ENCODE results near the gene AKAP6. TPM values are rescaled to one million over a fixed set of nuclear protein-coding genes. Genes with fewer than 3 reads are reported as not detected.

AKAP6 gene
- total RNA-seq, 2 donors from 2014 or later, result 3.6 to 9.9 TPM

GRCh38 chr14:32514681-32515080 lies 185.6 kb downstream of the AKAP6 start:
- Histone ChIP-seq H3K27ac (no peak overlapping the region), H3K4me1 (replicated peaks) (no peaks in the 10 kb centered on the region), H3K36me3 (no peaks in the 10 kb centered on the region), H3K4me3 (no peak overlapping the region), H3K27me3 (replicated peaks; ENCODE audit: insufficient read depth) (no peaks in the 10 kb centered on the region), H3K9me3 (no peaks in the 10 kb centered on the region)
- DNase-seq (ENCODE audit: low spot score), result no peak
- intact Hi-C loops (cut with DNase I), result loop anchor here (5.0 kb wide), 2 partner anchors 42 to 257 kb away; no protein-coding TSS in a partner anchor
- TF ChIP-seq POLR2A (IDR thresholded peaks at IDR 0.05) (no peak), POLR2AphosphoS5 (IDR thresholded peaks at IDR 0.05) (no peak), CTCF (IDR thresholded peaks at IDR 0.05) (no peak)

- intact Hi-C loops (cut with DNase I), result no loop called here
- Histone ChIP-seq H3K36me3 (no peaks in the 10 kb centered on the region), H3K4me3 (no peak overlapping the region), H3K27me3 (replicated peaks; ENCODE audit: insufficient read depth) (no peaks in the 10 kb centered on the region), H3K9me3 (no peaks in the 10 kb centered on the region), H3K27ac (no peak overlapping the region), H3K4me1 (replicated peaks) (no peaks in the 10 kb centered on the region)
- no peak for DNase-seq (ENCODE audit: low spot score)
- whole genome bisulfite sequencing, result 52% methylated on average over 3 of the region's 3 CpGs
- TF ChIP-seq POLR2AphosphoS5 (IDR thresholded peaks at IDR 0.05) (no peak), POLR2A (IDR thresholded peaks at IDR 0.05) (no peak), CTCF (IDR thresholded peaks at IDR 0.05) (no peak)
Measured at GRCh38 chr14:32524609-32525375, 195.7 kb downstream of the AKAP6 start.

GRCh38 chr14:32525591-32525990 lies 196.5 kb downstream of the AKAP6 start:
- no peak for TF ChIP-seq POLR2AphosphoS5 (IDR thresholded peaks at IDR 0.05)
- no peak for TF ChIP-seq POLR2A (IDR thresholded peaks at IDR 0.05)
- Histone ChIP-seq H3K4me1 (replicated peaks) (no peaks in the 10 kb centered on the region), H3K4me3 (no peak overlapping the region), H3K27me3 (replicated peaks; ENCODE audit: insufficient read depth) (no peaks in the 10 kb centered on the region), H3K27ac (no peak overlapping the region), H3K36me3 (no peaks in the 10 kb centered on the region), H3K9me3 (no peaks in the 10 kb centered on the region)
- 94% methylated on average over 2 of the region's 2 CpGs for WGBS
- intact Hi-C loops (cut with DNase I), result no loop called here
- DNase-seq (ENCODE audit: low spot score), result no peak

GRCh38 chr14:32530800-32531199 lies 201.7 kb downstream of the AKAP6 start:
- Histone ChIP-seq H3K4me3 (no peak overlapping the region), H3K4me1 (replicated peaks) (no peaks in the 10 kb centered on the region), H3K27me3 (replicated peaks; ENCODE audit: insufficient read depth) (no peaks in the 10 kb centered on the region), H3K27ac (no peak overlapping the region), H3K36me3 (no peaks in the 10 kb centered on the region), H3K9me3 (no peaks in the 10 kb centered on the region)
- no peak for TF ChIP-seq CTCF (IDR thresholded peaks at IDR 0.05)
- no peak for TF ChIP-seq POLR2AphosphoS5 (IDR thresholded peaks at IDR 0.05)
- TF ChIP-seq POLR2A (IDR thresholded peaks at IDR 0.05), result no peak
- no peak for DNase-seq (ENCODE audit: low spot score)
- intact Hi-C loops (cut with DNase I), result no loop called here
- WGBS, result 28% methylated on average over 1 of the region's 1 CpG

- Histone ChIP-seq H3K27me3 (replicated peaks; ENCODE audit: insufficient read depth) (no peaks in the 10 kb centered on the region), H3K27ac (no peak overlapping the region), H3K36me3 (no peaks in the 10 kb centered on the region), H3K9me3 (no peaks in the 10 kb centered on the region), H3K4me1 (replicated peaks) (no peaks in the 10 kb centered on the region), H3K4me3 (no peak overlapping the region)
- intact Hi-C loops (cut with DNase I), result no loop called here
- TF ChIP-seq POLR2A (IDR thresholded peaks at IDR 0.05) (no peak), POLR2AphosphoS5 (IDR thresholded peaks at IDR 0.05) (no peak), CTCF (IDR thresholded peaks at IDR 0.05) (no peak)
- WGBS, result 73% methylated on average over 2 of the region's 2 CpGs
- DNase-seq (ENCODE audit: low spot score), result no peak
Measured at GRCh38 chr14:32531942-32532515, 202.9 kb downstream of the AKAP6 start.
